SH-SY5Y (cell line): ENCODE data around the gene CEACAM18.

Experiments
- GATA2 ChIP-seq: IDR thresholded peaks from 2 replicates; pipeline ENCODE4 v1.6.1; 2011; ENCODE audit warnings: mild to moderate bottlenecking, low read depth, low read length
- GATA3 ChIP-seq: IDR thresholded peaks from 2 replicates; pipeline ENCODE4 v1.6.1; 2011; ENCODE audit warnings: low read depth, mild to moderate bottlenecking, low read length, moderate library complexity

DNA sequence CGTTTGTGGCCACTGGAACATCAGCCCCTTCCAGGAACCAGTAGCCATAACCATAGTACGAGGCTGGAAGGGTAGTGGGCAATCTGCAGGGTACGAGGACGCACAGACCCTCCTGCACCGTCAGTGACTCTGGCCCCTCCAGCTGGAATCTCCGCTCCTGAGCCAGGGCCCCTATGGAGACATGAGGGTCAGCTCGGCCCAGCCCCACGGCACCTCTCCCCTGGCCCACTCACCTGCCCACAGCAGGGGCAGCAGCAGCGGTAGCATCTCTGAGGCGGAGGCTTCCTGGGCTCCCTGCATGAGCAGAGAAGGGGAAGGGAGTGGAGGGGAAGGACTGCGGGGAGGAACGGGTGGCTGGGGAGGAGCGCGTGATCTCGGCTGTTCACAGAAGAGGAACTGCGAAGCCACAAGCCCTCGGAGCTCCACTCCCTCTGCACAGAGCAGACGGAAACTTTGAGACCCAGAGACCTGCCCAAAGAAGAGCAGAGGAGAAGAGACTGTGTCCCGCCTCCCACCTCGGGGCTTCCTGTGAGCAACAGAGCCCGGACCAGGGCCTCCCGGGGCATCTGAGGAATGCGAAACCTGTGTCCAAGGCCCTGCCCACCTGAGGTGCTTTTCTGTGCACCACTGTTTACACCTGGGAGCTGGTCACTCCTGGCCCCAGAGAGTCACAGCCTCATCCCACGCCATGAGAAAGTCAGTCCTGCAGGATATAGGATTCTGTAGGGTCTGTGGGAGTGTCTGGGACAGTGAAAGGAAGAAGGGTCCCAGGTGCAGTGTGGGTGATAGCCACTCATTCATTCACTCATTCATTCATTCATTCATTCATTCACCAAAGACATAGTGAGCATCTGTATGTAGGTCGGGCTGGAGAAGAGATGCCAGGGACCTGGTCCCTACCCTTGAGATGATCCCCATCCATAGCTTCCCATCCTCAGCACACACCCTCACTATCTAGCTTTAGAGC is 53.3 kb downstream of the CEACAM18 start, which contains the start of gene SIGLEC6:
- TF ChIP-seq GATA2 (no peak), GATA3 (no peak)
